EH (cell line): ENCODE measurements around the gene KRT28.
"Not testable (repeated sequence)": the region's sequence is repeated elsewhere in the genome, so short reads cannot be mapped to it uniquely, and the experiment has no call there.

Source experiments
- DNase-seq: peaks from one replicate; pipeline ENCODE4 v3.0.0-alpha.2; 2015; ENCODE audit warnings: low read depth

The KRT28 gene

GRCh38 chr17:40818733-40819527, 19.2 kb upstream of the KRT28 start:
- DNase-seq = peak; percentile 89

- peak; percentile 13 for DNase-seq
Measured at GRCh38 chr17:40818343-40818732, 18.6 kb upstream of the KRT28 start.

- no peak for DNase-seq
Measured at GRCh38 chr17:40817103-40817682, 17.4 kb upstream of the KRT28 start.

GRCh38 chr17:40816569-40816968, 16.8 kb upstream of the KRT28 start:
- DNase-seq = no peak

GRCh38 chr17:40815381-40815780, 15.6 kb upstream of the KRT28 start:
- DNase-seq = no peak

GRCh38 chr17:40814657-40815056, 14.9 kb upstream of the KRT28 start:
- not testable (repeated sequence) for DNase-seq

GRCh38 chr17:40813804-40814203, 14.0 kb upstream of the KRT28 start:
- peak; percentile 58 for DNase-seq

GRCh38 chr17:40812639-40813038, 12.9 kb upstream of the KRT28 start:
- no peak for DNase-seq

- DNase-seq = peak; percentile 85
Measured at GRCh38 chr17:40810494-40810893, 10.7 kb upstream of the KRT28 start.

- DNase-seq = peak; percentile 86
Measured at GRCh38 chr17:40809721-40810421, 10.1 kb upstream of the KRT28 start.

- DNase-seq = peak; percentile 27
Measured at GRCh38 chr17:40806131-40806530, 6.4 kb upstream of the KRT28 start.

GRCh38 chr17:40803617-40804082, 3.9 kb upstream of the KRT28 start:
- DNase-seq = peak; percentile 79

- DNase-seq = no peak
Measured at GRCh38 chr17:40801157-40801556, 1.4 kb upstream of the KRT28 start.

GRCh38 chr17:40800381-40800780, 622 bp upstream of the KRT28 start:
- DNase-seq = no peak

GRCh38 chr17:40796846-40797245, 2.9 kb downstream of the KRT28 start:
- no peak for DNase-seq

- DNase-seq = no peak
Measured at GRCh38 chr17:40795019-40795667, 4.6 kb downstream of the KRT28 start.

- no peak for DNase-seq
Measured at GRCh38 chr17:40794466-40794865, 5.3 kb downstream of the KRT28 start.

GRCh38 chr17:40793832-40794231, 5.9 kb downstream of the KRT28 start:
- DNase-seq = no peak

GRCh38 chr17:40791787-40792436, 7.8 kb downstream of the KRT28 start:
- peak; percentile 58 for DNase-seq

- DNase-seq = no peak
Measured at GRCh38 chr17:40791111-40791510, 8.6 kb downstream of the KRT28 start.

GRCh38 chr17:40782450-40782849, 17.3 kb downstream of the KRT28 start, which contains the start of gene KRT27:
TSS of gene KRT27 (minus strand) at chr17:40782550. CDS start at chr17:40782493, 57 bp downstream.
- DNase-seq = no peak
